Measurements from ENCODE around the gene SFMBT2.

SFMBT2 gene

DNA sequence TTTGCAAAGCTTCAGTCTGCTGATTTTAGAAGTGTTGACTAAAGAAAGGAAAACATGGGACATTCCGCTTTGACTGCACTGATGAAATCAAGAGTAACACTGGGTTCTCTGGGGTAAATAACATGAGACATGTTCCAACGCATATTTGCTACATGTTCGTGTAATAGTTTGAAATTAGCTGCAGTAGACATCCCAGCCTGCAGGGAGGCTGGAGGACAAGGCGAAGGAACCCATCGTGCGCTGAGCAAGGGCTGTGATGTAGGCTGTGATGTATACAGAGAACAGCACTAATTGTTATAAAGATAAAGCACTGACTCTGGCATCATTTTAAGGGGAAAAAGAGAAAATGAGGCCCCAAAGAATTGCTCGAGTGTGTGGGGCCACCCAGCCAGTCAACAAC lies 40.3 kb downstream of the SFMBT2 start:
- no peak for TF ChIP-seq CTCF (IDR thresholded peaks at IDR 0.05; ENCODE audit: control insufficient read depth, extremely low read depth, insufficient read depth)
- H3K4me3 ChIP-seq (ENCODE audit: low read depth, low read length): no peak overlapping the region

DNA sequence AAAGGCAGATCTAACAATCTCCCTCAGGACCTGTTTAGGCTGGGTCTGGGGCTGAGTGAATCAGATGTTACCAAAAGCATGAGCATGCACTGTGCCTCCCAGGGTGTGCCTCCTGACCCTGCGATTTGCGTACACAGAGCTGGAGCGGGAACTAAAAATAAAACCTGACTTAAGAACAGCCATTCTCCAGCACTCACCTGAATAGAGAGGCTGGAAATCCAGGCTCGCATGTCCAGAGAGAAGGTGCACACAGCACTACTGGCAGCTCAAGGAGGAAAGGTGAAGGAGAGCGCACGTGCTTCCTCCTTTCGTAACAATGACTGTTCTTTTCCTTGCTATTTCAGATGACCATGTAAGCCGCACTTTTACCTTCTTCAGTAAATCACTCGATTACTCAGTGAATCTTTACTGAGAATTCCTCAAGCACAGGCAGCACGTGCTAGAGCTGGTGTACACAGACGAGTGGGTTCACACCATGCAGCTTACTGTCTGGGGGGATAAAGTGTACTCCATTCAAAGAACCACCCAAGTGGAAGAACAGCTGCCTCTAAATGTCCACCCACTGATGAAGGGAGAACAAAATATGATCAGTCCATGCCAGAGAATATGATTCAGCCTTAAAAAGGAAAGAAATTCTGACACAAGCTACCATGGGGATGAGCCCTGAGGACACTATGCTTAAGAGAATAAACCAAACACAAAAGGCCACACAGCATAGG lies 45.6 kb downstream of the SFMBT2 start:
- no peak for TF ChIP-seq CTCF (IDR thresholded peaks at IDR 0.05; ENCODE audit: control insufficient read depth, extremely low read depth, insufficient read depth)
- DNase-seq (ENCODE audit: low read depth): no peak
- H3K4me3 ChIP-seq (ENCODE audit: low read depth, low read length): no peak overlapping the region

More for the DNA sequence above, 40.3 kb downstream of the SFMBT2 start:
- DNase-seq (ENCODE audit: low read depth): no peak

- TF ChIP-seq CTCF (IDR thresholded peaks at IDR 0.05; ENCODE audit: control insufficient read depth, extremely low read depth, insufficient read depth): no peak
These were observed 46.4 kb downstream of the SFMBT2 start for GRCh38 chr10:7364474-7364873.

DNA sequence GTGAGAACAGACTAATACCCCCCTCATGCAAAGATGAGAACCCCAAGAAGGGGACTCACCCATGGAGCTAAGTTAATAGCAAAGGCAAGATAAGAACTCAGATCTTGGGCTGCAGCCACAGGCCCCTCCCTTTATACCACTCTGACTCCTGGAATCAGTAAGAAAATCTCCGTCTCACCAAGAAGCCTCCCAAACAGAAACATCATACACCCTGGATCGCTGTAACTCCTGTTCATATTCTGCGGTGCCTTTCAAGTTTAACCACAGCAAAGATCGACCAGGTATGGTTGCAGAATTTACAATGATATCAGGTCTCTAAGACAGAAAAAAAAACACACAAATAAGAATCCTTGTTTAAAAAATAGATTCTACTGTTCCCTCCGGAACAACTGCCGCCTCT lies 47.1 kb downstream of the SFMBT2 start:
- no peak overlapping the region for H3K4me3 ChIP-seq (ENCODE audit: low read depth, low read length)
- DNase-seq (ENCODE audit: low read depth): no peak
- no peak for TF ChIP-seq CTCF (IDR thresholded peaks at IDR 0.05; ENCODE audit: control insufficient read depth, extremely low read depth, insufficient read depth)

More at GRCh38 chr10:7364474-7364873, 46.4 kb downstream of the SFMBT2 start:
- no peak for DNase-seq (ENCODE audit: low read depth)
- H3K4me3 ChIP-seq (ENCODE audit: low read depth, low read length): no peak overlapping the region

DNA sequence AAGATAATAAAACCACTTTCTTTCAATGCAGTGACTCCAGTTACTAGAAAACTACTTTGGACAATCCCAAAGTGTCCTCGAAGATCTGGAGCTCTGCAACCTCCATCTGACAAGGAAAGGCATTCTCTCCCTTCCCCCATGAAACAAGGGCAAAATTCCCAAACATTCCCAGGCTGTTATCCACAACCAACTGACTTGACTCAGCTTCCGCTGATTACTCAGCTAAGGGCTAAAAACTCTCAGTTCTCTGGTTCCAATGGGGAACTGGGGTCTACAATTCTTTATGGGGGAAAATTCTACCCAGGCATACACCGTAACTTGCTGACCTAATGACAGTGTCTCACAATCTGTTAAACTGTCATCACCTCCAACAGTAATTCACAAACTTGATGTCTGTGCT lies 48.4 kb downstream of the SFMBT2 start:
- no peak overlapping the region for H3K4me3 ChIP-seq (ENCODE audit: low read depth, low read length)
- DNase-seq (ENCODE audit: low read depth): no peak
- no peak for TF ChIP-seq CTCF (IDR thresholded peaks at IDR 0.05; ENCODE audit: control insufficient read depth, extremely low read depth, insufficient read depth)

- TF ChIP-seq CTCF (IDR thresholded peaks at IDR 0.05; ENCODE audit: control insufficient read depth, extremely low read depth, insufficient read depth): no peak
- no peak overlapping the region for H3K4me3 ChIP-seq (ENCODE audit: low read depth, low read length)
- no peak for DNase-seq (ENCODE audit: low read depth)
These were observed 49.5 kb downstream of the SFMBT2 start for GRCh38 chr10:7361316-7361715.

- no peak for TF ChIP-seq CTCF (IDR thresholded peaks at IDR 0.05; ENCODE audit: control insufficient read depth, extremely low read depth, insufficient read depth)
- DNase-seq (ENCODE audit: low read depth): no peak
These were observed 50.9 kb downstream of the SFMBT2 start for GRCh38 chr10:7359954-7360353.

More at GRCh38 chr10:7359954-7360353, 50.9 kb downstream of the SFMBT2 start:
- no peak overlapping the region for H3K4me3 ChIP-seq (ENCODE audit: low read depth, low read length)

Measured in LNCaP clone FGC (cell line).